CD4-positive, CD25-positive, alpha-beta regulatory T cell (primary cell): Measurements from ENCODE around the gene RPS6KA2. TPM values are rescaled to one million over a fixed set of nuclear protein-coding genes. Genes with fewer than 3 reads are reported as not detected.

Source experiments
- ATAC-seq, 2 donors: fragments of 150-1000 bp; cut with Tn5 transposase; one replicate each; pipeline ENCODE4 v1.10.0; 2021; ENCODE audit warnings: low read depth in 2 of 2, moderate number of reproducible peaks in 2 of 2, moderate library complexity in 1 of 2
- DNase-seq, 3 donors: peaks; one replicate each; pipeline versions ENCODE4 v3.0.0 to v3.0.0-alpha.2; 2012 to 2022; ENCODE audit warnings: mixed read lengths in 1 of 3
- H3K27ac ChIP-seq: one replicate; pipeline ENCODE4 v1.7.0; 2013; ENCODE audit warnings: mild to moderate bottlenecking, low read length; ENCODE audit not compliant: insufficient read depth, poor library complexity, severe bottlenecking
- H3K27me3 ChIP-seq: one replicate; pipeline ENCODE4 v1.7.0; 2013; ENCODE audit warnings: low read length; ENCODE audit not compliant: control insufficient read depth, insufficient read depth
- H3K36me3 ChIP-seq: one replicate; pipeline ENCODE4 v1.7.0; 2013; ENCODE audit warnings: mild to moderate bottlenecking, low read length, moderate library complexity; ENCODE audit not compliant: control insufficient read depth, insufficient read depth
- H3K4me1 ChIP-seq: 2 replicates; pipeline ENCODE4 v1.7.0; 2013; ENCODE audit warnings: mild to moderate bottlenecking, low read length; ENCODE audit not compliant: insufficient read depth, control insufficient read depth, poor library complexity, severe bottlenecking
- H3K4me3 ChIP-seq: one replicate; pipeline ENCODE4 v1.7.0; 2013; ENCODE audit warnings: low read depth, mild to moderate bottlenecking, low read length, moderate library complexity
- H3K9me3 ChIP-seq, 2 experiments: 1 replicate in 1 of 2; 2 replicates in 1 of 2; pipeline ENCODE4 v1.7.0; 2013; ENCODE audit warnings: low read length in 2 of 2, mild to moderate bottlenecking in 1 of 2, moderate library complexity in 1 of 2; ENCODE audit not compliant: control insufficient read depth in 2 of 2
- H3K27ac Mint-ChIP-seq, 3 donors: one replicate each; pipeline ENCODE4 v1.8.0; 2020 to 2022; ENCODE audit warnings: mild to moderate bottlenecking in 3 of 3, mixed read lengths in 3 of 3, moderate library complexity in 2 of 3
- H3K27me3 Mint-ChIP-seq: one replicate; pipeline ENCODE4 v1.8.0; 2022; ENCODE audit warnings: mild to moderate bottlenecking, mixed read lengths
- H3K36me3 Mint-ChIP-seq: one replicate; pipeline ENCODE4 v1.8.0; 2020; ENCODE audit warnings: mixed read lengths
- H3K4me1 Mint-ChIP-seq, 4 donors: one replicate each; pipeline ENCODE4 v1.8.0; 2020 to 2022; ENCODE audit warnings: mixed read lengths in 4 of 4, mild to moderate bottlenecking in 1 of 4
- H3K4me3 Mint-ChIP-seq, 4 donors: one replicate each; pipeline ENCODE4 v1.8.0; 2020 to 2022; ENCODE audit warnings: mild to moderate bottlenecking in 4 of 4, mixed read lengths in 4 of 4, moderate library complexity in 3 of 4
- H3K9me3 Mint-ChIP-seq, 7 donors: one replicate each; pipeline ENCODE4 v1.8.0; 2020 to 2022; ENCODE audit warnings: mixed read lengths in 7 of 7, mild to moderate bottlenecking in 3 of 7, moderate library complexity in 2 of 7
- polyA plus RNA-seq, 4 donors: library from polyadenylated mRNA; unstranded; fragments of 300-500 nt; fragmentation: Illumina TruSeq; gene quantifications; one replicate each; pipeline ENCODE4 v1.2.3, GENCODE V29; 2021
- total RNA-seq: library from RNA; stranded (reverse); gene quantifications from one replicate; pipeline ENCODE4 v1.2.3, GENCODE V29; 2022

The RPS6KA2 gene
- total and polyA plus RNA-seq, 5 donors from 2014 or later, result 3.3 to 7.4 (median 5.2) TPM

GRCh38 chr6:166598441-166599138 lies 28.5 kb downstream of the RPS6KA2 start:
- Mint-ChIP-seq H3K36me3 (peaks cover 24% of the 10 kb centered on the region), H3K27me3 (no peaks in the 10 kb centered on the region), H3K9me3 (peaks cover 0 to 2% (median 0%) of the 10 kb centered on the region in 7 donors), H3K27ac (no peak overlapping the region), H3K4me3 (no peak overlapping the region), H3K4me1 (peaks cover 0 to 4% (median 2%) of the 10 kb centered on the region in 4 donors)
- Histone ChIP-seq H3K27me3 (no peaks in the 10 kb centered on the region), H3K4me3 (no peak overlapping the region), H3K4me1 (no peaks in the 10 kb centered on the region), H3K9me3 (no peaks in the 10 kb centered on the region), H3K27ac (no peak overlapping the region), H3K36me3 (no peaks in the 10 kb centered on the region)
- DNase-seq (no peak), ATAC-seq (no peak)

- Mint-ChIP-seq H3K27ac (no peak overlapping the region), H3K36me3 (peaks cover 24% of the 10 kb centered on the region), H3K4me1 (peaks cover 0 to 6% (median 2%) of the 10 kb centered on the region in 4 donors), H3K4me3 (no peak overlapping the region), H3K27me3 (no peaks in the 10 kb centered on the region), H3K9me3 (peaks cover 0 to 2% (median 0%) of the 10 kb centered on the region in 7 donors)
- Histone ChIP-seq H3K4me1 (no peaks in the 10 kb centered on the region), H3K36me3 (no peaks in the 10 kb centered on the region), H3K27ac (no peak overlapping the region), H3K4me3 (no peak overlapping the region), H3K27me3 (no peaks in the 10 kb centered on the region), H3K9me3 (no peaks in the 10 kb centered on the region)
- no peak for DNase-seq
- no peak for ATAC-seq
Measured at GRCh38 chr6:166597711-166598440, 29.2 kb downstream of the RPS6KA2 start.

GRCh38 chr6:166596776-166597507 lies 30.1 kb downstream of the RPS6KA2 start:
- H3K4me1 ChIP-seq, result no peaks in the 10 kb centered on the region
- H3K4me3 ChIP-seq, result no peak overlapping the region
- Mint-ChIP-seq H3K4me1 (peaks cover 0 to 9% (median 2%) of the 10 kb centered on the region in 4 donors), H3K27ac (no peak overlapping the region), H3K4me3 (no peak overlapping the region), H3K27me3 (no peaks in the 10 kb centered on the region), H3K9me3 (no peaks in the 10 kb centered on the region), H3K36me3 (peaks cover 21% of the 10 kb centered on the region)
- DNase-seq (no peak), ATAC-seq (no peak)
- H3K36me3 ChIP-seq, result no peaks in the 10 kb centered on the region
- no peaks in the 10 kb centered on the region for H3K9me3 ChIP-seq
- no peak overlapping the region for H3K27ac ChIP-seq
- no peaks in the 10 kb centered on the region for H3K27me3 ChIP-seq

- no peak overlapping the region for H3K4me3 Mint-ChIP-seq
Measured at GRCh38 chr6:166595949-166596348, 31.1 kb downstream of the RPS6KA2 start.

DNA sequence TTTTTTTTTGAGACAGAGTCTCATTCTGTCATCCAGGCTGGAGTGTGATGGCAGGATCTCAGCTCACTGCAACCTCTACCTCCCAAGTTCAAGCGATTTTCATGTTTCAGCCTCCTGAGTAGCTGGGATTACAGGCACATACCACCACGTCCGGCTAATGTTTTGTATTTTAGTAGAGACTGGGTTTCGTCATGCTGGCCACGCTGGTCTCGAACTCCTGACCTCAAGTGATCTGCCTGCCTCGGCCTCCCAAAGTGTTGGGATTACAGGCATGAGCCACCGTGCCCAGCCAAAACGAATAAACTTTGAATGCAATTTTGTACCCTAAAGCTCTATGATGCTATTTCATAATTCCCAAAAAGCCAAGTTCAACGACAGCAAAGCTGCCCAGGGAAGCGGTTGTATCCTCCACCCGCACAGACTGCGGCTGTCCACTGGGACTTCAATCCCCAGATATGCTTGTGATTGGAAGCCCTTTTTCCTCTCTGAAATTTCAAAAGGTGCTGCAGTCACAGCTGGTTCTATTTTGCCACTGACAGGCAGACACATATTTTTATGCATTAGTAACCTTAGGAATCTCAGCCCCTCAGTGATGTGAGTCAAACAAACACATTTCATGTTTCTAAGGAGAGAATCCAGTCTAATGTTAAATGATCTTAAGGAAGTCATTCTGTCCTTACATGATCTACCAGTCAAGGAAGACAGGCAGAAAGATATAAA lies 31.8 kb downstream of the RPS6KA2 start:
- Histone ChIP-seq H3K27ac (no peak overlapping the region), H3K4me3 (no peak overlapping the region), H3K9me3 (no peaks in the 10 kb centered on the region), H3K36me3 (no peaks in the 10 kb centered on the region), H3K27me3 (no peaks in the 10 kb centered on the region), H3K4me1 (no peaks in the 10 kb centered on the region)
- no peak overlapping the region for H3K27ac Mint-ChIP-seq
- H3K4me1 Mint-ChIP-seq, result peaks cover 0 to 9% (median 1%) of the 10 kb centered on the region in 4 donors
- DNase-seq (no peak), ATAC-seq (no peak)
- peaks cover 20% of the 10 kb centered on the region for H3K36me3 Mint-ChIP-seq
- no peak overlapping the region for H3K4me3 Mint-ChIP-seq
- H3K27me3 Mint-ChIP-seq, result no peaks in the 10 kb centered on the region
- no peaks in the 10 kb centered on the region for H3K9me3 Mint-ChIP-seq

More at GRCh38 chr6:166595949-166596348, 31.1 kb downstream of the RPS6KA2 start:
- Mint-ChIP-seq H3K4me1 (peaks cover 0 to 9% (median 2%) of the 10 kb centered on the region in 4 donors), H3K27ac (no peak overlapping the region), H3K9me3 (no peaks in the 10 kb centered on the region), H3K27me3 (no peaks in the 10 kb centered on the region), H3K36me3 (peaks cover 20% of the 10 kb centered on the region)
- Histone ChIP-seq H3K36me3 (no peaks in the 10 kb centered on the region), H3K4me1 (no peaks in the 10 kb centered on the region), H3K27ac (no peak overlapping the region), H3K4me3 (no peak overlapping the region), H3K9me3 (no peaks in the 10 kb centered on the region), H3K27me3 (no peaks in the 10 kb centered on the region)
- no peak for ATAC-seq
- no peak for DNase-seq

DNA sequence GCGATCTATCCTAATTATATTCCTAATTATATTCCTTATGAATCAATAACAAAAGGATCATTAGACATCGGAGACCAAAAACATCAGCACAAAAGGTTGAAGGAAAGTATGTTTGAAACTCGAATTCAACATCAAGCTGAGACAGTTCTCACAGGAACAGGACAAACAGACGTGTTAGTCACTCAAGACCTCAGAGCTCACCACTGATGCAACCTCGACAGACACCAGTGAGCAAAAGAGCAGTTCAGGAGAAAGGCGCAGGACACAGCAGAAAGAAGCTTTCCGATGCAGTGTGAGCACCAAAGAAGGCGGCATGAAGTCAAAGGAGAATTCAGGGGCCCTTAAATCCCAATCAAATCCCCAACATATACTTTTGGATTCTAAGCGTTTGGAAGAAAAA lies 34.2 kb downstream of the RPS6KA2 start:
- DNase-seq (no peak), ATAC-seq (no peak)
- Mint-ChIP-seq H3K36me3 (peaks cover 10% of the 10 kb centered on the region), H3K4me3 (no peak overlapping the region), H3K27ac (no peak overlapping the region), H3K27me3 (no peaks in the 10 kb centered on the region), H3K4me1 (peaks cover 0 to 21% (median 10%) of the 10 kb centered on the region in 4 donors), H3K9me3 (no peaks in the 10 kb centered on the region)
- Histone ChIP-seq H3K4me3 (no peak overlapping the region), H3K4me1 (no peaks in the 10 kb centered on the region), H3K36me3 (no peaks in the 10 kb centered on the region), H3K27me3 (no peaks in the 10 kb centered on the region), H3K9me3 (no peaks in the 10 kb centered on the region), H3K27ac (no peak overlapping the region)

DNA sequence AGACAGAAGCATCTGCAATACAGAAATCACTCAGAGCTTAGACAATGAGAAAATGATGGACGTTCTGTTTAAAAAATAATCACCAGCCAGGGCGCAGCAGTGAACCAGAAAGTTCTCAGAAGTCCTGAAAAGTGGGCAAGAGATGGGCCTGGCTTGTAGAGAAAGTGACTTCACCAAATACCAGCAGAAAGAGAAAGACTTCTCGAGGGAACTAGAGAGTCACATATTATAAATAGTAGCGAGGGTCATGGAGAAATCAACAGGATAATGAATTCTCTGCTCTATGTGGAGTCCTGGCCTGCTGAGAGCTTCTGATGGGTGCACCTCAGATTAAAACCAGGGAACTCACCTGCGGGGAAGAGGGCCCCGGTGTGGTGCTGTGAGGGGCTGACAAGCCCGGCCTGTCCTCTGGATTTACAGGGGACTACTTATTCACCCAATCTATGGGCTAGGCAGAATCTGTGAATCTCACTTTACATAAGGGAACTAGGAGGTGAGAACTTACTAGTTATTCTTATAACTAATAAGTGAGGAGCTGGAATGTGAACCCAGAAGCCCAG lies 35.0 kb downstream of the RPS6KA2 start:
- H3K27me3 ChIP-seq, result no peaks in the 10 kb centered on the region
- DNase-seq, result no peak
- no peaks in the 10 kb centered on the region for H3K36me3 ChIP-seq
- H3K27me3 Mint-ChIP-seq, result no peaks in the 10 kb centered on the region
- peaks cover 0 to 21% (median 11%) of the 10 kb centered on the region in 4 donors for H3K4me1 Mint-ChIP-seq
- no peak overlapping the region for H3K27ac Mint-ChIP-seq
- no peak overlapping the region for H3K27ac ChIP-seq
- H3K36me3 Mint-ChIP-seq, result peaks cover 5% of the 10 kb centered on the region
- H3K4me3 ChIP-seq, result no peak overlapping the region
- no peak for ATAC-seq
- H3K9me3 ChIP-seq, result no peaks in the 10 kb centered on the region
- no peak overlapping the region for H3K4me3 Mint-ChIP-seq
- H3K4me1 ChIP-seq, result no peaks in the 10 kb centered on the region
- no peaks in the 10 kb centered on the region for H3K9me3 Mint-ChIP-seq
